Aorta (tissue), 5 donors: ENCODE measurements around the gene SNX32. TPM values are rescaled to one million over a fixed set of nuclear protein-coding genes. Genes with fewer than 3 reads are reported as not detected.
"Not testable (repeated sequence)": the region's sequence is repeated elsewhere in the genome, so short reads cannot be mapped to it uniquely, and the experiment has no call there.

Source experiments
- ATAC-seq: fragments of 200-7000 bp; cut with Tn5 transposase; one replicate; pipeline ENCODE4 v1.9.1; 2022; ENCODE audit warnings: moderate library complexity; ENCODE audit not compliant: low FRiP score
- DNase-seq, 2 donors: peaks; one replicate each; pipeline ENCODE4 v3.0.0-alpha.2; 2020
- H3K27ac ChIP-seq, 2 donors: one replicate each; pipeline ENCODE4 v1.5.1; 2013; ENCODE audit warnings: low read length in 2 of 2, mild to moderate bottlenecking in 2 of 2, moderate library complexity in 2 of 2, control low read depth in 1 of 2, inconsistent platforms in 1 of 2, low read depth in 1 of 2
- H3K27me3 ChIP-seq, 2 donors: one replicate each; pipeline ENCODE4 v1.6.1; 2013; ENCODE audit warnings: control low read depth in 1 of 2, low read length in 1 of 2, mild to moderate bottlenecking in 1 of 2, moderate library complexity in 1 of 2; ENCODE audit not compliant: insufficient read depth in 2 of 2, control insufficient read depth in 1 of 2
- H3K36me3 ChIP-seq, 2 donors: one replicate each; pipeline ENCODE4 v1.6.1; 2013; ENCODE audit warnings: control low read depth in 1 of 2, low read length in 1 of 2, mild to moderate bottlenecking in 1 of 2; ENCODE audit not compliant: insufficient read depth in 2 of 2, control insufficient read depth in 1 of 2
- H3K4me1 ChIP-seq, 2 donors: one replicate each; pipeline ENCODE4 v1.6.1; 2013; ENCODE audit warnings: low read length in 2 of 2, control low read depth in 1 of 2, mild to moderate bottlenecking in 1 of 2, moderate library complexity in 1 of 2; ENCODE audit not compliant: insufficient read depth in 2 of 2, control insufficient read depth in 1 of 2
- H3K4me3 ChIP-seq, 2 donors: one replicate each; pipeline ENCODE4 v1.5.1; 2013; ENCODE audit warnings: low read length in 2 of 2, control low read depth in 1 of 2, mild to moderate bottlenecking in 1 of 2
- H3K9me3 ChIP-seq: one replicate; pipeline ENCODE4 v1.6.1; 2013; ENCODE audit warnings: mild to moderate bottlenecking, low read length; ENCODE audit not compliant: control insufficient read depth
- WGBS, 2 donors: extraction: QIAGEN DNeasy Blood & Tissue Kit; methylation state at CpG; one replicate each; pipeline ENCODE4 v1.1.7; 2013; 5-methylcytosine and 5-hydroxymethylcytosine counted together
- intact Hi-C, 2 donors: fragments of 100-400 bp; cut with DNase I; formaldehyde crosslinking; loops; one replicate each; pipeline versions ENCODE4 v1.14.2 to v1.15.0; 2022
- polyA plus RNA-seq, 2 donors: library from polyadenylated mRNA; stranded (reverse); fragments of 200-250 nt; gene quantifications; one replicate each; pipeline ENCODE4 v1.2.3, GENCODE V29; 2013
- total RNA-seq, 2 donors: library from RNA; stranded (reverse); fragmentation: NEBNext Ultra II Directional; extraction: Animal tissue kit (Norgen Biotek cat#: 25700); gene quantifications; one replicate each; pipeline ENCODE4 v1.2.1, GENCODE V29; 2021
- donor health status: healthy with polysubstance abuse.
- donor health status: Bipolar disorder and iron deficiency.
- donor health status: DM: no; HTN: no; CAD: no.
- donor health status: DM: no; HTN: no; CAD: no.
- donor health status: DM: yes; HTN: yes; CAD: no.

Gene SNX32
- total and polyA plus RNA-seq, 4 donors, result 0.39 to 2.4 (median 1.2) TPM; not detected in 1

- no peaks in the 10 kb centered on the region for H3K27me3 ChIP-seq
- H3K9me3 ChIP-seq, result no peaks in the 10 kb centered on the region
- H3K4me1 ChIP-seq, result no peaks in the 10 kb centered on the region
- no peak overlapping the region for H3K27ac ChIP-seq
- H3K36me3 ChIP-seq, result no peaks in the 10 kb centered on the region
- 94 to 95% methylated on average over 3 of the region's 3 CpGs for WGBS, 2 donors
- no peak overlapping the region for H3K4me3 ChIP-seq
- intact Hi-C loops, result no loop called here
- ATAC-seq (no peak), DNase-seq (no peak)
Measured at GRCh38 chr11:65843811-65844210, 10.0 kb downstream of the SNX32 start.

GRCh38 chr11:65844231-65844872, 10.6 kb downstream of the SNX32 start:
- H3K27me3 ChIP-seq, result no peaks in the 10 kb centered on the region
- WGBS, 2 donors, result 89% methylated on average over 10 of the region's 10 CpGs
- H3K27ac ChIP-seq, result no peak overlapping the region
- DNase-seq (no peak), ATAC-seq (no peak)
- H3K9me3 ChIP-seq, result no peaks in the 10 kb centered on the region
- H3K36me3 ChIP-seq, result no peaks in the 10 kb centered on the region
- no peak overlapping the region for H3K4me3 ChIP-seq
- H3K4me1 ChIP-seq, result no peaks in the 10 kb centered on the region
- intact Hi-C loops, result no loop called here

GRCh38 chr11:65847746-65848145, 14.0 kb downstream of the SNX32 start:
- no peak overlapping the region for H3K4me3 ChIP-seq
- no peak overlapping the region for H3K27ac ChIP-seq
- H3K4me1 ChIP-seq, result no peaks in the 10 kb centered on the region
- DNase-seq (no peak), ATAC-seq (no peak)
- intact Hi-C loops, result no loop called here
- no peaks in the 10 kb centered on the region for H3K9me3 ChIP-seq
- WGBS, 2 donors, result 87 to 91% methylated on average over 3 of the region's 3 CpGs
- H3K27me3 ChIP-seq, result no peaks in the 10 kb centered on the region
- peaks cover 0 to 2% of the 10 kb centered on the region in 2 donors for H3K36me3 ChIP-seq

- H3K4me1 ChIP-seq, H3K36me3 ChIP-seq, ATAC-seq, H3K9me3 ChIP-seq, H3K4me3 ChIP-seq, H3K27me3 ChIP-seq, intact Hi-C loops, H3K27ac ChIP-seq: not testable (repeated sequence)
- peak in 1 of 2 donors; percentile 42 for DNase-seq
- WGBS, 2 donors, result 47 to 53% methylated on average over 7 of the region's 7 CpGs
Measured at GRCh38 chr11:65848693-65849092, 14.9 kb downstream of the SNX32 start.

- ATAC-seq (no peak), DNase-seq (peak in 1 of 2 donors; percentile 61)
- no peaks in the 10 kb centered on the region for H3K9me3 ChIP-seq
- H3K4me1 ChIP-seq, result no peaks in the 10 kb centered on the region
- H3K27me3 ChIP-seq, result no peaks in the 10 kb centered on the region
- no peak overlapping the region for H3K27ac ChIP-seq
- 78 to 79% methylated on average over 8 of the region's 8 CpGs for WGBS, 2 donors
- peaks cover 0 to 7% of the 10 kb centered on the region in 2 donors for H3K36me3 ChIP-seq
- H3K4me3 ChIP-seq, result no peak overlapping the region
- intact Hi-C loops, result no loop called here
Measured at GRCh38 chr11:65849366-65849765, 15.6 kb downstream of the SNX32 start.

GRCh38 chr11:65849771-65850216, 16.0 kb downstream of the SNX32 start:
- WGBS, 2 donors, result 39 to 49% methylated on average over 16 of the region's 16 CpGs
- H3K27me3 ChIP-seq, result no peaks in the 10 kb centered on the region
- H3K4me1 ChIP-seq, result no peaks in the 10 kb centered on the region
- intact Hi-C loops, result no loop called here
- H3K36me3 ChIP-seq, result peaks cover 0 to 8% of the 10 kb centered on the region in 2 donors
- no peaks in the 10 kb centered on the region for H3K9me3 ChIP-seq
- H3K4me3 ChIP-seq, result no peak overlapping the region
- H3K27ac ChIP-seq, result no peak overlapping the region
- ATAC-seq (no peak), DNase-seq (peak in 1 of 2 donors; percentile 70)

- H3K27me3 ChIP-seq, result no peaks in the 10 kb centered on the region
- no peaks in the 10 kb centered on the region for H3K4me1 ChIP-seq
- 71 to 73% methylated on average over 20 of the region's 20 CpGs for WGBS, 2 donors
- no peak overlapping the region for H3K4me3 ChIP-seq
- intact Hi-C loops, result no loop called here
- peaks cover 3 to 9% of the 10 kb centered on the region in 2 donors for H3K36me3 ChIP-seq
- no peak overlapping the region for H3K27ac ChIP-seq
- DNase-seq (peak in 1 of 2 donors; percentile 73), ATAC-seq (no peak)
- H3K9me3 ChIP-seq, result no peaks in the 10 kb centered on the region
Measured at GRCh38 chr11:65850217-65851082, 16.7 kb downstream of the SNX32 start.

GRCh38 chr11:65851083-65851579, 17.4 kb downstream of the SNX32 start:
- no peaks in the 10 kb centered on the region for H3K4me1 ChIP-seq
- peaks cover 3 to 9% of the 10 kb centered on the region in 2 donors for H3K36me3 ChIP-seq
- WGBS, 2 donors, result 85 to 89% methylated on average over 14 of the region's 14 CpGs
- H3K27me3 ChIP-seq, result no peaks in the 10 kb centered on the region
- H3K4me3 ChIP-seq, result no peak overlapping the region
- H3K27ac ChIP-seq, result no peak overlapping the region
- no peaks in the 10 kb centered on the region for H3K9me3 ChIP-seq
- peak in 1 of 2 donors; percentile 56 for DNase-seq
- intact Hi-C loops, result no loop called here
- ATAC-seq, result no peak
